Ovary (tissue), 3 donors: ENCODE results near the gene DCAF6.

ENCODE experiments used
- EP300 ChIP-seq: sonication (generic); formaldehyde crosslinking; IDR thresholded peaks from one replicate; pipeline ENCODE4 v1.6.1; 2017; ENCODE audit warnings: antibody characterized with exemption
- POLR2A ChIP-seq: fragments of 450-650 bp; IDR thresholded peaks from one replicate; pipeline ENCODE4 v1.6.1; 2017; ENCODE audit warnings: antibody characterized with exemption, mild to moderate bottlenecking, moderate library complexity
- TF ChIP-seq, protein P1 (sequence below), 3 donors: fragments of 450-650 bp in 2 of 3; fragments of 200-600 bp in 1 of 3; IDR thresholded peaks; one replicate each; pipeline versions ENCODE4 v1.5.1 to v1.8.0; 2016 to 2022; ENCODE audit warnings: antibody characterized with exemption in 3 of 3, mild to moderate bottlenecking in 1 of 3
- donor health status: DM: no; HTN: no; CAD: no.

- TF ChIP-seq, protein P1, sequence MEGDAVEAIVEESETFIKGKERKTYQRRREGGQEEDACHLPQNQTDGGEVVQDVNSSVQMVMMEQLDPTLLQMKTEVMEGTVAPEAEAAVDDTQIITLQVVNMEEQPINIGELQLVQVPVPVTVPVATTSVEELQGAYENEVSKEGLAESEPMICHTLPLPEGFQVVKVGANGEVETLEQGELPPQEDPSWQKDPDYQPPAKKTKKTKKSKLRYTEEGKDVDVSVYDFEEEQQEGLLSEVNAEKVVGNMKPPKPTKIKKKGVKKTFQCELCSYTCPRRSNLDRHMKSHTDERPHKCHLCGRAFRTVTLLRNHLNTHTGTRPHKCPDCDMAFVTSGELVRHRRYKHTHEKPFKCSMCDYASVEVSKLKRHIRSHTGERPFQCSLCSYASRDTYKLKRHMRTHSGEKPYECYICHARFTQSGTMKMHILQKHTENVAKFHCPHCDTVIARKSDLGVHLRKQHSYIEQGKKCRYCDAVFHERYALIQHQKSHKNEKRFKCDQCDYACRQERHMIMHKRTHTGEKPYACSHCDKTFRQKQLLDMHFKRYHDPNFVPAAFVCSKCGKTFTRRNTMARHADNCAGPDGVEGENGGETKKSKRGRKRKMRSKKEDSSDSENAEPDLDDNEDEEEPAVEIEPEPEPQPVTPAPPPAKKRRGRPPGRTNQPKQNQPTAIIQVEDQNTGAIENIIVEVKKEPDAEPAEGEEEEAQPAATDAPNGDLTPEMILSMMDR (IDR thresholded peaks at IDR 0.05): no peak
- no peak for TF ChIP-seq POLR2A
- no peak for TF ChIP-seq EP300
Observed at GRCh38 chr1:168050307-168050706, 113.8 kb downstream of the DCAF6 start.
